K562 (cell line): ENCODE measurements around the gene RAP1A. TPM values are rescaled to one million over a fixed set of nuclear protein-coding genes. Genes with fewer than 3 reads are reported as not detected.

ENCODE experiments used
- CGGBP1 ChIP-seq: fragments of 250-450 bp; sonication (Bioruptor Pico); IDR thresholded peaks from 2 replicates; pipeline ENCODE4 v1.9.0; 2021; ENCODE audit warnings: mild to moderate bottlenecking
- DDX20 ChIP-seq: fragments of 450-650 bp; IDR thresholded peaks from 2 replicates; pipeline ENCODE4 v1.6.1; 2016; ENCODE audit warnings: missing genetic modification characterization, low read depth, mild to moderate bottlenecking, missing compliant biosample characterization, moderate library complexity
- HDAC1 ChIP-seq, 2 experiments: fragments of 450-650 bp; IDR thresholded peaks; 2 replicates each; pipeline ENCODE4 v1.6.1; 2016 to 2017; ENCODE audit warnings: inconsistent platforms in 1 of 2, mild to moderate bottlenecking in 1 of 2, moderate library complexity in 1 of 2
- IFI16 ChIP-seq: fragments of 250-450 bp; sonication (Bioruptor Pico); IDR thresholded peaks from 2 replicates; pipeline ENCODE4 v2.1.2; 2022; ENCODE audit warnings: mild to moderate bottlenecking, inconsistent platforms
- LCOR ChIP-seq: sonication (generic); formaldehyde crosslinking; IDR thresholded peaks from 2 replicates; pipeline ENCODE4 v1.8.0; 2022; ENCODE audit warnings: mild to moderate bottlenecking, missing genetic modification reagents
- MAFF ChIP-seq: IDR thresholded peaks from 2 replicates; pipeline ENCODE4 v1.6.1; 2012; ENCODE audit warnings: low read length, improper control_type of control experiment
- MCM3 ChIP-seq: fragments of 450-650 bp; IDR thresholded peaks from 2 replicates; pipeline ENCODE4 v1.6.1; 2016
- PHTF2 ChIP-seq: fragments of 250-450 bp; sonication (Bioruptor Pico); IDR thresholded peaks from 2 replicates; pipeline ENCODE4 v1.5.0; 2021; ENCODE audit warnings: mild to moderate bottlenecking
- SUPT5H ChIP-seq: fragments of 450-650 bp; IDR thresholded peaks from 2 replicates; pipeline ENCODE4 v1.6.1; 2016
- TAL1 ChIP-seq: fragments of 450-650 bp; IDR thresholded peaks from 2 replicates; pipeline ENCODE4 v1.6.1; 2016; ENCODE audit warnings: mild to moderate bottlenecking
- ZNF395 ChIP-seq: fragments of 200-800 bp; sonication (Bioruptor generic); IDR thresholded peaks from 2 replicates; pipeline ENCODE4 v1.6.1; 2017; ENCODE audit warnings: missing genetic modification characterization, missing compliant biosample characterization
- ZNF644 ChIP-seq: fragments of 200-800 bp; sonication (Bioruptor generic); IDR thresholded peaks from 2 replicates; pipeline ENCODE4 v1.6.1; 2016; ENCODE audit warnings: low read depth, missing genetic modification characterization, missing compliant biosample characterization
- polyA plus RNA-seq, 8 experiments: library from polyadenylated mRNA; depleted of rRNA in 4 of 8; stranded (reverse) in 5 of 8; unstranded in 3 of 8; fragments of >200 nt; fragmentation: Nextera tagmentation in 2 of 8; fragmentation: Illumina TruSeq in 1 of 8; extraction: Ambion mirVana in 2 of 8; extraction: Trizol in 1 of 8; gene quantifications; 2 replicates each; pipeline versions ENCODE4 v1.2.1 to v1.2.3, GENCODE V29; 2011 to 2014; ENCODE audit warnings: inconsistent platforms in 1 of 8, missing spikeins in 1 of 8
- total RNA-seq, 7 experiments: library from RNA; depleted of rRNA in 6 of 7; stranded (reverse); fragments of >200 nt in 6 of 7; fragmentation: Illumina TruSeq in 2 of 7; extraction: Trizol in 2 of 7; gene quantifications; 2 replicates each; pipeline versions ENCODE4 v1.2.1 to v1.2.3, GENCODE V29; 2011 to 2021; ENCODE audit warnings: low replicate concordance in 1 of 7
- TF ChIP-seq, protein P1 (sequence below), 2 experiments: IDR thresholded peaks in 1 of 2; conservative IDR thresholded peaks in 1 of 2; 2 replicates each; pipeline ENCODE4 v1.6.1; 2016; ENCODE audit warnings: low read depth in 2 of 2, mild to moderate bottlenecking in 1 of 2, missing compliant biosample characterization in 1 of 2, missing genetic modification characterization in 1 of 2, moderate library complexity in 1 of 2
- TF ChIP-seq, protein P2 (sequence below): fragments of 200-600 bp; sonication (generic); IDR thresholded peaks from one replicate; pipeline ENCODE4 v1.6.1; 2012; ENCODE audit warnings: mild to moderate bottlenecking, low read depth, low read length, inconsistent platforms

RAP1A gene
- total and polyA plus RNA-seq, 9 of the 15 experiments (the other 6 are each of a cell fraction or from before 2014, with no cell fraction given), result 13.4 to 86.2 (median 32.5) TPM

GRCh38 chr1:111671852-111672251 lies 52.3 kb downstream of the RAP1A start (continued):
- TF ChIP-seq LCOR (CRISPR knock-in tag) (no peak), IFI16 (no peak), ZNF644 (tag) (no peak), MAFF (no peak), SUPT5H (no peak), DDX20 (tag) (no peak), PHTF2 (CRISPR knock-in tag) (no peak), MCM3 (no peak), CGGBP1 (CRISPR knock-in tag) (no peak), HDAC1 (IDR thresholded peaks at IDR 0.05) (no peak), TAL1 (no peak), ZNF395 (CRISPR knock-in tag) (no peak)
- TF ChIP-seq, protein P1, sequence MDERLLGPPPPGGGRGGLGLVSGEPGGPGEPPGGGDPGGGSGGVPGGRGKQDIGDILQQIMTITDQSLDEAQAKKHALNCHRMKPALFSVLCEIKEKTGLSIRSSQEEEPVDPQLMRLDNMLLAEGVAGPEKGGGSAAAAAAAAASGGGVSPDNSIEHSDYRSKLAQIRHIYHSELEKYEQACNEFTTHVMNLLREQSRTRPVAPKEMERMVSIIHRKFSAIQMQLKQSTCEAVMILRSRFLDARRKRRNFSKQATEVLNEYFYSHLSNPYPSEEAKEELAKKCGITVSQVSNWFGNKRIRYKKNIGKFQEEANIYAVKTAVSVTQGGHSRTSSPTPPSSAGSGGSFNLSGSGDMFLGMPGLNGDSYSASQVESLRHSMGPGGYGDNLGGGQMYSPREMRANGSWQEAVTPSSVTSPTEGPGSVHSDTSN (CRISPR knock-in tag; IDR thresholded peaks at IDR 0.05; ENCODE audit: low read depth), result no peak
- TF ChIP-seq, protein P1 (tag; conservative IDR thresholded peaks at IDR 0.05; ENCODE audit: low read depth), result peak; percentile 52; the same call in 1 of the 2 replicates
- TF ChIP-seq, protein P2, sequence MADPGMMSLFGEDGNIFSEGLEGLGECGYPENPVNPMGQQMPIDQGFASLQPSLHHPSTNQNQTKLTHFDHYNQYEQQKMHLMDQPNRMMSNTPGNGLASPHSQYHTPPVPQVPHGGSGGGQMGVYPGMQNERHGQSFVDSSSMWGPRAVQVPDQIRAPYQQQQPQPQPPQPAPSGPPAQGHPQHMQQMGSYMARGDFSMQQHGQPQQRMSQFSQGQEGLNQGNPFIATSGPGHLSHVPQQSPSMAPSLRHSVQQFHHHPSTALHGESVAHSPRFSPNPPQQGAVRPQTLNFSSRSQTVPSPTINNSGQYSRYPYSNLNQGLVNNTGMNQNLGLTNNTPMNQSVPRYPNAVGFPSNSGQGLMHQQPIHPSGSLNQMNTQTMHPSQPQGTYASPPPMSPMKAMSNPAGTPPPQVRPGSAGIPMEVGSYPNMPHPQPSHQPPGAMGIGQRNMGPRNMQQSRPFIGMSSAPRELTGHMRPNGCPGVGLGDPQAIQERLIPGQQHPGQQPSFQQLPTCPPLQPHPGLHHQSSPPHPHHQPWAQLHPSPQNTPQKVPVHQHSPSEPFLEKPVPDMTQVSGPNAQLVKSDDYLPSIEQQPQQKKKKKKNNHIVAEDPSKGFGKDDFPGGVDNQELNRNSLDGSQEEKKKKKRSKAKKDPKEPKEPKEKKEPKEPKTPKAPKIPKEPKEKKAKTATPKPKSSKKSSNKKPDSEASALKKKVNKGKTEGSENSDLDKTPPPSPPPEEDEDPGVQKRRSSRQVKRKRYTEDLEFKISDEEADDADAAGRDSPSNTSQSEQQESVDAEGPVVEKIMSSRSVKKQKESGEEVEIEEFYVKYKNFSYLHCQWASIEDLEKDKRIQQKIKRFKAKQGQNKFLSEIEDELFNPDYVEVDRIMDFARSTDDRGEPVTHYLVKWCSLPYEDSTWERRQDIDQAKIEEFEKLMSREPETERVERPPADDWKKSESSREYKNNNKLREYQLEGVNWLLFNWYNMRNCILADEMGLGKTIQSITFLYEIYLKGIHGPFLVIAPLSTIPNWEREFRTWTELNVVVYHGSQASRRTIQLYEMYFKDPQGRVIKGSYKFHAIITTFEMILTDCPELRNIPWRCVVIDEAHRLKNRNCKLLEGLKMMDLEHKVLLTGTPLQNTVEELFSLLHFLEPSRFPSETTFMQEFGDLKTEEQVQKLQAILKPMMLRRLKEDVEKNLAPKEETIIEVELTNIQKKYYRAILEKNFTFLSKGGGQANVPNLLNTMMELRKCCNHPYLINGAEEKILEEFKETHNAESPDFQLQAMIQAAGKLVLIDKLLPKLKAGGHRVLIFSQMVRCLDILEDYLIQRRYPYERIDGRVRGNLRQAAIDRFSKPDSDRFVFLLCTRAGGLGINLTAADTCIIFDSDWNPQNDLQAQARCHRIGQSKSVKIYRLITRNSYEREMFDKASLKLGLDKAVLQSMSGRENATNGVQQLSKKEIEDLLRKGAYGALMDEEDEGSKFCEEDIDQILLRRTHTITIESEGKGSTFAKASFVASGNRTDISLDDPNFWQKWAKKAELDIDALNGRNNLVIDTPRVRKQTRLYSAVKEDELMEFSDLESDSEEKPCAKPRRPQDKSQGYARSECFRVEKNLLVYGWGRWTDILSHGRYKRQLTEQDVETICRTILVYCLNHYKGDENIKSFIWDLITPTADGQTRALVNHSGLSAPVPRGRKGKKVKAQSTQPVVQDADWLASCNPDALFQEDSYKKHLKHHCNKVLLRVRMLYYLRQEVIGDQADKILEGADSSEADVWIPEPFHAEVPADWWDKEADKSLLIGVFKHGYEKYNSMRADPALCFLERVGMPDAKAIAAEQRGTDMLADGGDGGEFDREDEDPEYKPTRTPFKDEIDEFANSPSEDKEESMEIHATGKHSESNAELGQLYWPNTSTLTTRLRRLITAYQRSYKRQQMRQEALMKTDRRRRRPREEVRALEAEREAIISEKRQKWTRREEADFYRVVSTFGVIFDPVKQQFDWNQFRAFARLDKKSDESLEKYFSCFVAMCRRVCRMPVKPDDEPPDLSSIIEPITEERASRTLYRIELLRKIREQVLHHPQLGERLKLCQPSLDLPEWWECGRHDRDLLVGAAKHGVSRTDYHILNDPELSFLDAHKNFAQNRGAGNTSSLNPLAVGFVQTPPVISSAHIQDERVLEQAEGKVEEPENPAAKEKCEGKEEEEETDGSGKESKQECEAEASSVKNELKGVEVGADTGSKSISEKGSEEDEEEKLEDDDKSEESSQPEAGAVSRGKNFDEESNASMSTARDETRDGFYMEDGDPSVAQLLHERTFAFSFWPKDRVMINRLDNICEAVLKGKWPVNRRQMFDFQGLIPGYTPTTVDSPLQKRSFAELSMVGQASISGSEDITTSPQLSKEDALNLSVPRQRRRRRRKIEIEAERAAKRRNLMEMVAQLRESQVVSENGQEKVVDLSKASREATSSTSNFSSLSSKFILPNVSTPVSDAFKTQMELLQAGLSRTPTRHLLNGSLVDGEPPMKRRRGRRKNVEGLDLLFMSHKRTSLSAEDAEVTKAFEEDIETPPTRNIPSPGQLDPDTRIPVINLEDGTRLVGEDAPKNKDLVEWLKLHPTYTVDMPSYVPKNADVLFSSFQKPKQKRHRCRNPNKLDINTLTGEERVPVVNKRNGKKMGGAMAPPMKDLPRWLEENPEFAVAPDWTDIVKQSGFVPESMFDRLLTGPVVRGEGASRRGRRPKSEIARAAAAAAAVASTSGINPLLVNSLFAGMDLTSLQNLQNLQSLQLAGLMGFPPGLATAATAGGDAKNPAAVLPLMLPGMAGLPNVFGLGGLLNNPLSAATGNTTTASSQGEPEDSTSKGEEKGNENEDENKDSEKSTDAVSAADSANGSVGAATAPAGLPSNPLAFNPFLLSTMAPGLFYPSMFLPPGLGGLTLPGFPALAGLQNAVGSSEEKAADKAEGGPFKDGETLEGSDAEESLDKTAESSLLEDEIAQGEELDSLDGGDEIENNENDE, result no peak
